Ishikawa (cell line): Measurements from ENCODE around the gene OSBPL6.

Experiments used
- CEBPB ChIP-seq: IDR thresholded peaks from 2 replicates; pipeline ENCODE4 v1.6.1; 2012
- CREB1 ChIP-seq: IDR thresholded peaks from 2 replicates; pipeline ENCODE4 v1.6.1; 2012; ENCODE audit warnings: low read depth
- EGR1 ChIP-seq: IDR thresholded peaks from 2 replicates; pipeline ENCODE4 v1.6.1; 2012
- EP300 ChIP-seq: IDR thresholded peaks from 2 replicates; pipeline ENCODE4 v1.6.1; 2012; ENCODE audit warnings: borderline replicate concordance
- FOXM1 ChIP-seq: IDR thresholded peaks from 2 replicates; pipeline ENCODE4 v1.6.1; 2012; ENCODE audit warnings: low read depth, borderline replicate concordance
- NFIC ChIP-seq: IDR thresholded peaks from 2 replicates; pipeline ENCODE4 v1.6.1; 2012
- RAD21 ChIP-seq: IDR thresholded peaks from 2 replicates; pipeline ENCODE4 v1.6.1; 2012; ENCODE audit warnings: low read depth
- TAF1 ChIP-seq: IDR thresholded peaks from 2 replicates; pipeline ENCODE4 v1.6.1; 2012; ENCODE audit warnings: low read depth, mild to moderate bottlenecking
- TCF12 ChIP-seq: IDR thresholded peaks from 2 replicates; pipeline ENCODE4 v1.6.1; 2012; ENCODE audit warnings: low read depth
- TEAD4 ChIP-seq: IDR thresholded peaks from 2 replicates; pipeline ENCODE4 v1.6.1; 2012
- YY1 ChIP-seq: IDR thresholded peaks from 2 replicates; pipeline ENCODE4 v1.6.1; 2012; ENCODE audit warnings: low read depth
- ZBTB7A ChIP-seq: IDR thresholded peaks from 2 replicates; pipeline ENCODE4 v1.6.1; 2012; ENCODE audit warnings: low read depth
- TF ChIP-seq, protein P1 (sequence below): IDR thresholded peaks from 2 replicates; pipeline ENCODE4 v1.6.1; 2012; ENCODE audit warnings: low read depth, mild to moderate bottlenecking
- TF ChIP-seq, protein P2 (sequence below): IDR thresholded peaks from 2 replicates; pipeline ENCODE4 v1.6.1; 2012
- TF ChIP-seq, protein P3 (sequence below): IDR thresholded peaks from 2 replicates; pipeline ENCODE4 v1.6.1; 2012

OSBPL6 gene

DNA sequence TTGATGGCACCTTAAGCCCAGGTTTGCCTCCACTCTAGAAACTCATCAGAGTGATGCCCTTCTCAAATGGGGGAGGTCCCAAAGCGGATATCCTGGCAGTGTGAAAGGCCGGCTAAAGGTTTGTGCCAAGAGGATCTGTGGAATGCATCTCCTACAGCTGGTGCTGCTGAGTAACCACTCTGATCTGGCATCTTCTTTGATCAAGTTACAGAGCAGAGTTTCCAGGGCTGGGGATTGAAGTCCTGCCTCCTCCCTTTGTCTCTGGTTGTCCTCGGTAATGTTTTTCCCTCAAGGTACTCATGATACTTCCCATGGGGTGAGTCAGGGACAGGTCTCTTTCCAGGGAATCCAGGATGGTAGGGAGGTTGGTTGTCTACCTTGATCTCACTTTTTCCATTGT is 232.1 kb downstream of the OSBPL6 start:
- TF ChIP-seq TAF1 (no peak), ZBTB7A (no peak), TEAD4 (no peak), EP300 (no peak), YY1 (no peak)

DNA sequence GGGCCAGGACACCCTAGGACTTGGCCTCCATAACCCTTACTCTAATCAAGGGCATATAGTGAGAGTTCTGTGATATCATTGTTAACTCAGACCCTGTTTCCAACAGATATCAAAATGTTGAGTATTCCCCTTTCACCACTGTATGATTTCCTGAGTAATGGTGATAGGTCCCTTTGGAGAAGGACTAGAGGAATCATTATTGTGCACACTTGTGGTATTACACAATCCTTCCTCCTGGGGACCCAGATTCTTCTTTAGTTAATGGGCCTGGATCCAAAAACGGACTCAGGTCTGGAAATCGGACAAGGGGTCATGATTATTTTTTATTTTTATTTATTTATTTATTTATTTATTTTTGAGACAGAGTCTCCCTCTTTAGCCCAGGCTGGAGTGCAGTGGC is 233.1 kb downstream of the OSBPL6 start:
- TF ChIP-seq EGR1 (no peak), ZBTB7A (no peak), TCF12 (no peak), CREB1 (no peak), TEAD4 (no peak), TAF1 (no peak), CEBPB (no peak), NFIC (no peak), EP300 (no peak)
- TF ChIP-seq, protein P1, sequence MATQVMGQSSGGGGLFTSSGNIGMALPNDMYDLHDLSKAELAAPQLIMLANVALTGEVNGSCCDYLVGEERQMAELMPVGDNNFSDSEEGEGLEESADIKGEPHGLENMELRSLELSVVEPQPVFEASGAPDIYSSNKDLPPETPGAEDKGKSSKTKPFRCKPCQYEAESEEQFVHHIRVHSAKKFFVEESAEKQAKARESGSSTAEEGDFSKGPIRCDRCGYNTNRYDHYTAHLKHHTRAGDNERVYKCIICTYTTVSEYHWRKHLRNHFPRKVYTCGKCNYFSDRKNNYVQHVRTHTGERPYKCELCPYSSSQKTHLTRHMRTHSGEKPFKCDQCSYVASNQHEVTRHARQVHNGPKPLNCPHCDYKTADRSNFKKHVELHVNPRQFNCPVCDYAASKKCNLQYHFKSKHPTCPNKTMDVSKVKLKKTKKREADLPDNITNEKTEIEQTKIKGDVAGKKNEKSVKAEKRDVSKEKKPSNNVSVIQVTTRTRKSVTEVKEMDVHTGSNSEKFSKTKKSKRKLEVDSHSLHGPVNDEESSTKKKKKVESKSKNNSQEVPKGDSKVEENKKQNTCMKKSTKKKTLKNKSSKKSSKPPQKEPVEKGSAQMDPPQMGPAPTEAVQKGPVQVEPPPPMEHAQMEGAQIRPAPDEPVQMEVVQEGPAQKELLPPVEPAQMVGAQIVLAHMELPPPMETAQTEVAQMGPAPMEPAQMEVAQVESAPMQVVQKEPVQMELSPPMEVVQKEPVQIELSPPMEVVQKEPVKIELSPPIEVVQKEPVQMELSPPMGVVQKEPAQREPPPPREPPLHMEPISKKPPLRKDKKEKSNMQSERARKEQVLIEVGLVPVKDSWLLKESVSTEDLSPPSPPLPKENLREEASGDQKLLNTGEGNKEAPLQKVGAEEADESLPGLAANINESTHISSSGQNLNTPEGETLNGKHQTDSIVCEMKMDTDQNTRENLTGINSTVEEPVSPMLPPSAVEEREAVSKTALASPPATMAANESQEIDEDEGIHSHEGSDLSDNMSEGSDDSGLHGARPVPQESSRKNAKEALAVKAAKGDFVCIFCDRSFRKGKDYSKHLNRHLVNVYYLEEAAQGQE = no peak

DNA sequence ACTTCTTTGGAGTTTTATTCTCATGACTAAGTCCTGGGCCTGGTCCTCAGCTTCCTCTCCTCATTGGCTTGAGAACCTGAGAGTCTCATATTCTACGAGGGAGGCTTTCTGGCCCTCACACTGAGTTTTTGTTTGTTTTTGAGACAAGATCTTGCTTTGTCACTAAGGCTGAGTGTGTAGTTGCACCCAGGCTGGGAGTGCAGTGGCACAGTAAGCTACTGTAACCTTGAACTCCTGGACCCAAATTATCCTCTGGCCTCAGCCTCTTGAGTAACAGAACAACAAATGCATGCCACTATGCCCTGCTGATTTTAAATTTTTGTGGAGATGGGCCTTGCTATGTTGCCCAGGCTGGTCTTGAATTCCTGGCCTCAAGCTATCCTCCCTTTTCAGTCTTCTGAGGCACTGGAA is 234.1 kb downstream of the OSBPL6 start:
- no peak for TF ChIP-seq ZBTB7A
- TF ChIP-seq CREB1 = no peak
- TF ChIP-seq, protein P2, sequence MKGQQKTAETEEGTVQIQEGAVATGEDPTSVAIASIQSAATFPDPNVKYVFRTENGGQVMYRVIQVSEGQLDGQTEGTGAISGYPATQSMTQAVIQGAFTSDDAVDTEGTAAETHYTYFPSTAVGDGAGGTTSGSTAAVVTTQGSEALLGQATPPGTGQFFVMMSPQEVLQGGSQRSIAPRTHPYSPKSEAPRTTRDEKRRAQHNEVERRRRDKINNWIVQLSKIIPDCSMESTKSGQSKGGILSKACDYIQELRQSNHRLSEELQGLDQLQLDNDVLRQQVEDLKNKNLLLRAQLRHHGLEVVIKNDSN = no peak
- TF ChIP-seq, protein P1 = no peak
- TF ChIP-seq CEBPB = no peak
- TF ChIP-seq EP300 = no peak
- TF ChIP-seq, protein P3, sequence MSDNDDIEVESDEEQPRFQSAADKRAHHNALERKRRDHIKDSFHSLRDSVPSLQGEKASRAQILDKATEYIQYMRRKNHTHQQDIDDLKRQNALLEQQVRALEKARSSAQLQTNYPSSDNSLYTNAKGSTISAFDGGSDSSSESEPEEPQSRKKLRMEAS = no peak
- no peak for TF ChIP-seq TCF12
- no peak for TF ChIP-seq YY1
- no peak for TF ChIP-seq RAD21
- TF ChIP-seq FOXM1 = no peak
- TF ChIP-seq TAF1 = no peak
- TF ChIP-seq EGR1 = no peak
- TF ChIP-seq TEAD4 = no peak
- no peak for TF ChIP-seq NFIC

DNA sequence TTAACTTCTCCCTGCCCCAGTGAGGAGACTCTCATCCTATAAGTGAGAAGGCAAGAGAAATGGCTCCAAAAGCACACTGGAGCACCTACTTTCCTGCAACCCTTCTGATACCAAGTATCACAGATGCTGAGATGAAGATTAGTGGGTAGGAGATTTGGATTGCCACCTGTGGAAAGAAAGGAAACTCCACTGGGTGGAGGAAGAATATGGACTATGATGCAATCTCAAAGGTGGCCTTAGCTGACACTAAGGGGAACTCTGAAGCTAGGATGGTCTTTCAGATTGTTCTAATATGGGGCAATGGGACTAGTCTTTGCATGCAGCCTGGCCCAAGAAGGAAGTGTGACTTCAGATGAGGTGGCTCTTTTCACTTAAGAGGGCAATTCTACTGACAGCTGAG is 235.0 kb downstream of the OSBPL6 start:
- no peak for TF ChIP-seq RAD21
- no peak for TF ChIP-seq EGR1
- no peak for TF ChIP-seq NFIC
- no peak for TF ChIP-seq ZBTB7A
- TF ChIP-seq YY1 = no peak
- TF ChIP-seq, protein P3 = no peak
- TF ChIP-seq, protein P1 = no peak
- TF ChIP-seq, protein P2 = no peak
- no peak for TF ChIP-seq EP300
- TF ChIP-seq CEBPB = no peak
- no peak for TF ChIP-seq CREB1
- TF ChIP-seq TAF1 = no peak
- no peak for TF ChIP-seq TEAD4
- TF ChIP-seq TCF12 = no peak
- TF ChIP-seq FOXM1 = no peak

DNA sequence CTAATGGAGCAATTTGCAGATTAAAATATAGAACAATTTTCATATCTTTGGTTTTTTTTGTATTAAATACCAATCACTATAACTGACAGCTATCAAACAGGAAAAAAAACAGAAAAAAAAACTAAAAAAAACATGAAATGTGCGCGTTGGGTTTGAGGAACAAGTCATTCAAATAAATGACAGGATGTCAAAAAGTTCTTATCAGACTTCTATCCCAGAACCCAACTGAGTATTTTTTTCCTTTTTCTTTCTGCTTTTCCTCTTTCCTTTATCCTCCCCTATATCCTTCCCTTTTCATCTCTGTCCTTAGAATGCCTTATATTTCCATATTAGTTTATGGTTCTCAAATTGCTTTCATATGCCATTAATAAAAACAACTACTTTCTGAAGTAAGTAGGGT is 242.3 kb downstream of the OSBPL6 start:
- TF ChIP-seq, protein P2 = no peak
- TF ChIP-seq EP300 = no peak
- TF ChIP-seq FOXM1 = no peak
- TF ChIP-seq NFIC = no peak
- no peak for TF ChIP-seq CREB1
- TF ChIP-seq ZBTB7A = no peak
- TF ChIP-seq TEAD4 = no peak
- TF ChIP-seq, protein P3 = no peak
- no peak for TF ChIP-seq TCF12
- TF ChIP-seq, protein P1 = no peak
- TF ChIP-seq EGR1 = no peak
- TF ChIP-seq YY1 = no peak
- no peak for TF ChIP-seq TAF1
- TF ChIP-seq CEBPB = no peak
